Measurements from ENCODE around the gene KBTBD4.

Gene KBTBD4

GRCh38 chr11:47592251-47592650, 13.5 kb upstream of the KBTBD4 start:
- DNase-seq (ENCODE audit: low read depth, low spot score) = no peak
- no peak overlapping the region for H3K27ac ChIP-seq

GRCh38 chr11:47591764-47592163, 13.0 kb upstream of the KBTBD4 start:
- H3K27ac ChIP-seq = no peak overlapping the region
- DNase-seq (ENCODE audit: low read depth, low spot score) = no peak

GRCh38 chr11:47589977-47590861, 11.4 kb upstream of the KBTBD4 start:
- no peak overlapping the region for H3K27ac ChIP-seq
- no peak for DNase-seq (ENCODE audit: low read depth, low spot score)

- H3K27ac ChIP-seq = no peak overlapping the region
- DNase-seq (ENCODE audit: low read depth, low spot score) = no peak
Observed at GRCh38 chr11:47589584-47589976, 10.8 kb upstream of the KBTBD4 start.

- no peak for DNase-seq (ENCODE audit: low read depth, low spot score)
- no peak overlapping the region for H3K27ac ChIP-seq
Observed at GRCh38 chr11:47589118-47589517, 10.3 kb upstream of the KBTBD4 start.

GRCh38 chr11:47587723-47588326, 9.1 kb upstream of the KBTBD4 start:
- no peak for DNase-seq (ENCODE audit: low read depth, low spot score)
- H3K27ac ChIP-seq = no peak overlapping the region

GRCh38 chr11:47587039-47587716, 8.4 kb upstream of the KBTBD4 start:
- DNase-seq (ENCODE audit: low read depth, low spot score) = no peak
- H3K27ac ChIP-seq = no peak overlapping the region

- H3K27ac ChIP-seq = no peak within 1 kb of the TSS
- DNase-seq (ENCODE audit: low read depth, low spot score) = no peak
Observed at GRCh38 chr11:47586098-47586855, 7.5 kb upstream of the KBTBD4 start, which contains the start of gene FAM180B. TSS of gene FAM180B (plus strand) at chr11:47586678. CDS start at chr11:47586769, 91 bp downstream.

GRCh38 chr11:47583844-47584243, 5.1 kb upstream of the KBTBD4 start:
- DNase-seq (ENCODE audit: low read depth, low spot score) = no peak
- no peak overlapping the region for H3K27ac ChIP-seq

GRCh38 chr11:47577460-47578041, 1.2 kb downstream of the KBTBD4 start:
- H3K27ac ChIP-seq = peak overlapping the region; percentile 65

GRCh38 chr11:47573321-47573720, 5.4 kb downstream of the KBTBD4 start:
- H3K27ac ChIP-seq = no peak overlapping the region
- DNase-seq (ENCODE audit: low read depth, low spot score) = no peak

More at GRCh38 chr11:47577460-47578041, 1.2 kb downstream of the KBTBD4 start:
- no peak for DNase-seq (ENCODE audit: low read depth, low spot score)

- DNase-seq (ENCODE audit: low read depth, low spot score) = no peak
- H3K27ac ChIP-seq = peak overlapping the region; percentile 50
Observed at GRCh38 chr11:47572715-47573255, 6.0 kb downstream of the KBTBD4 start.

GRCh38 chr11:47571895-47572294, 6.9 kb downstream of the KBTBD4 start:
- H3K27ac ChIP-seq = peak overlapping the region; percentile 50

GRCh38 chr11:47571357-47571729, 7.4 kb downstream of the KBTBD4 start:
- peak overlapping the region; percentile 50 for H3K27ac ChIP-seq

More at GRCh38 chr11:47571895-47572294, 6.9 kb downstream of the KBTBD4 start:
- DNase-seq (ENCODE audit: low read depth, low spot score) = no peak

GRCh38 chr11:47570651-47571356, 8.0 kb downstream of the KBTBD4 start:
- peak overlapping the region; percentile 50 for H3K27ac ChIP-seq
- DNase-seq (ENCODE audit: low read depth, low spot score) = no peak

More at GRCh38 chr11:47571357-47571729, 7.4 kb downstream of the KBTBD4 start:
- DNase-seq (ENCODE audit: low read depth, low spot score) = no peak

GRCh38 chr11:47569646-47570045, 9.1 kb downstream of the KBTBD4 start:
- DNase-seq (ENCODE audit: low read depth, low spot score) = no peak
- no peak overlapping the region for H3K27ac ChIP-seq

GRCh38 chr11:47566149-47566698, 12.5 kb downstream of the KBTBD4 start:
- peak overlapping the region; percentile 43 for H3K27ac ChIP-seq
- DNase-seq (ENCODE audit: low read depth, low spot score) = no peak

GRCh38 chr11:47565340-47566148, 13.2 kb downstream of the KBTBD4 start, which contains the start of gene PTPMT1:
TSS of gene PTPMT1 (plus strand) at chr11:47565599. CDS start at chr11:47565623, 24 bp downstream.
- no peak for DNase-seq (ENCODE audit: low read depth, low spot score)
- H3K27ac ChIP-seq = peak within 1 kb of the TSS; percentile 43
